ENCODE data around the gene GREB1.

GRCh38 chr2:11491348-11491933 lies 42.4 kb upstream of the GREB1 start:
- TF ChIP-seq ATF2 (tag by site-specific recombination; IDR thresholded peaks at IDR 0.05; ENCODE audit: low read depth) (no peak), CTCF (tag by site-specific recombination; IDR thresholded peaks at IDR 0.05) (no peak), ZNF830 (tag by site-specific recombination; IDR thresholded peaks at IDR 0.05; ENCODE audit: low read depth) (no peak)
